Esophagus squamous epithelium (tissue), 4 donors: ENCODE measurements around the gene CCN5. TPM values are rescaled to one million over a fixed set of nuclear protein-coding genes. Genes with fewer than 3 reads are reported as not detected.

Experiments used
- total RNA-seq, 4 donors: library from RNA; depleted of rRNA; stranded (reverse); fragments of >200 nt; gene quantifications; one replicate each; pipeline ENCODE4 v1.1.0, GENCODE V29; 2016

The CCN5 gene
- total RNA-seq, 4 donors from 2014 or later = 6.7 to 83.9 (median 31.0) TPM

Other genes with a start within 250 kb of the CCN5 start
- gene TTPAL, start 239.5 kb upstream of the CCN5 start, total RNA-seq = 10 to 100 TPM in 3 of 4 donors, 1 to 10 TPM in 1; 7.9 to 13.0 (median 11.6) TPM
- 10 to 100 TPM; 41.7 to 83.9 (median 59.4) TPM for gene SERINC3, start 193.3 kb upstream of the CCN5 start, total RNA-seq
- 10 to 100 TPM; 11.0 to 80.1 (median 19.4) TPM for gene PKIG, start 132.8 kb upstream of the CCN5 start, total RNA-seq
- gene ADA, start 63.7 kb upstream of the CCN5 start, total RNA-seq = 10 to 100 TPM in 2 of 4 donors, 1 to 10 TPM in 2; 3.8 to 31.7 (median 15.7) TPM
- 1 to 10 TPM in 1 of 4 donors, under 1 TPM in 2, not detected in 1; 0.13 to 2.5 (median 0.23) TPM for gene KCNK15, start 30.5 kb downstream of the CCN5 start, total RNA-seq
- 1 to 10 TPM in 1 of 4 donors, under 1 TPM in 1, not detected in 2; 0.32 to 1.7 TPM for gene RIMS4, start 95.2 kb downstream of the CCN5 start, total RNA-seq
- 100 to 1,000 TPM; 110 to 170 (median 133) TPM for gene YWHAB, start 170.3 kb downstream of the CCN5 start, total RNA-seq
- 10 to 100 TPM in 1 of 4 donors, 1 to 10 TPM in 3; 5.9 to 18.5 (median 8.7) TPM for gene PABPC1L, start 194.7 kb downstream of the CCN5 start, total RNA-seq
- gene TOMM34, start 245.0 kb downstream of the CCN5 start, total RNA-seq = 10 to 100 TPM; 11.4 to 19.5 (median 16.7) TPM